NCI-H146 treated with DMSO at 0.1 percent for 48 hours (cell line): ENCODE measurements around the gene HUWE1.

Source experiments
- DNase-seq: peaks from one replicate; lab custom pipeline; 2025; ENCODE audit not compliant: unreplicated experiment; lab: John Stamatoyannopoulos, UW

Gene HUWE1

GRCh38 chrX:53621418-53621986 lies 65.0 kb downstream of the HUWE1 start:
- DNase-seq = no peak

DNA sequence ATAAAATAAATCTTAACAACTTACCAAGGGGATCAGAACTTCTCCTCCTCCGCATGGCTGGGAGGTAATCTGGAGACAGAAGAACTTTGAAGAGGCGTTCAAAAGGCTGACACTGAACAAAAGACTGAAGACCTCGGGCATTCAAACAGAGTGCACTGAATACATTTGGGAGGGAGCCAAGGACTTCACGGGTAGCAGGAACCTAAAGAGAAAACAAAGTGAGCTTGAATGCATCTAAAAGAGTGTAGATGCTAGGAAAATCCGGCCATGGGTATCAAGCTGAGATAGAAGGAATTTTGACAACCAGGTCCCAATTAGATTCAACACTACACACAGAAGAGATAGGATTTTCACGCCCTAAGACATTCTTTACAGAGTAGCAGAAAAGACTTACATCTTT lies 69.6 kb downstream of the HUWE1 start:
- DNase-seq = no peak

DNA sequence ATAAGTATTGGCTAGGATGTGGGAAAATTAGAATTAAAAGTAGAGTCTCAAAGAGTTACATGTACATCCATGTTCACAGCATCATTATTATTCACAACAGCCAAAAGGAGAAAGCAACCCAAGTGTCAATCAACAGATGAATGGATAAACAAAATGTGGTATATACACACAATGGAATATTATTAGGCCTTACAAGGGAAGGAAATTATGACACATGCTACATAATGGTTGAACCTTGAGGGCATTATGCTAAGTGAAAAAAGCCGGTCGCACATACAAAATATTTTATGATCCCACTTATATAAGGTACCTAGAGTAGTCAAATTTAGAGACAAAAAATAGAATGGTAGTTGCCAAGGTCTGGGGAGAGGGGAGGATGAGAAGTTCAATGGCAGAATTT lies 80.1 kb downstream of the HUWE1 start:
- no peak for DNase-seq

DNA sequence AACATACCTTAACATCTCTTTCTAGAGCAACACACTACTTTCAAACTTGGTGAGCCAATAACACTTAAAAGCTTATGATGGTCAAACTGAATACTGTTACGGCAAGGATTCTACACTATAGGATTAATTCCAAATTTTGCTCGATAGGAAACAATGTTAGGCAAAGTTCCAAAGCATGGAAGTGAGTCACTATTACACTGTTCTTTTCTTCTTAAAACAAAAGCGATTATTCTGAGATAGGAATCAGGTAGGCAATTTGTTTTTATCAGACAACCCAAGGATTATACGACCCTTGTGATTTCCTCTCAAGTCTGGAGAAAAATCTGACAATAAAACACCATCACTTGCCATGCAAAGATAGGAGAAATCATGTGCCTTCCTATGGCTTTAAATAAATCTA lies 81.5 kb downstream of the HUWE1 start:
- DNase-seq = no peak

GRCh38 chrX:53599781-53600396 lies 86.6 kb downstream of the HUWE1 start:
- no peak for DNase-seq

- no peak for DNase-seq
These were observed 88.3 kb downstream of the HUWE1 start for GRCh38 chrX:53598169-53598568.

DNA sequence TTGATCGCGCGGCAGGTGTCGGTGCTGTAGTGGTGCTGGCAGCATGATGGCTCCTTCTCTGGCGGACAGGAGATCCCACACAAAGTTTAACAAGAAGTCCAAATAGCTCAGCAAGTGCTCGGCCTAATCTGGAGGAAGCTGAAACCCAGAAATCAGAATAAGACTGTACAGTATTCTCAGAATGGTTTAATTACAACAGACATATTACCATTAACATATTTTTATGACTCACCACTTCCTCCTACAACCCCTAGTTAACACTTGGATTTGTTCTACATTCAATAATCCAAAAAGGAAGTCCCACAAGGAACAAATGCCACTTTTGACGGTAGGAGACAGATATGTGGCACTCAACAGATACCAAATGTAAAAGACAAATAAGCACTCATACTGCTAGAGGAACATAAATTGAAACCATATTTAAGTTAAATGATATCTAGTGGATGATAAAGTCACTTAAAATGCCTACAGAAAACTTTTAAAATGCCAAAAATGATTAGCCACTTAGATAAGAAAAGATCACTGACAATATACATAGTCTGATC lies 91.2 kb downstream of the HUWE1 start:
- no peak for DNase-seq

DNA sequence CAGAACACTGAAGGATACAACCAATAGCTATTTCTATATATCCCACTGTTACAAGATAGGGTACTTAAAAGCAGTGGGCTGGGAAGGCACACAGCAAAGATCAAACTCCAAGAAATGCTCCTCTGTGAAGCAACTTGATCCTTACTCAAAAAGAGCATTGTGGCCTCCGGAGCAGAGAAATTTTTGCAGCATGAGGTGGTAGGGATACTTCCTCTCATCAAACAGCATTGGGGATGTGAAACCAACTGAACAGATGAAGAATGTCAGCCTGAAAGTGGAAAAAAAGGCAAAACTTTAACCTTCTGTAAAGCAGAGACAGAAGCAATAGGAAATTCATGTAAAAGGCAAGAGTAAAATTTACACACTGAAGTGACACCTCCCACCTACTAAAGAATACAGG lies 92.2 kb downstream of the HUWE1 start:
- no peak for DNase-seq

DNA sequence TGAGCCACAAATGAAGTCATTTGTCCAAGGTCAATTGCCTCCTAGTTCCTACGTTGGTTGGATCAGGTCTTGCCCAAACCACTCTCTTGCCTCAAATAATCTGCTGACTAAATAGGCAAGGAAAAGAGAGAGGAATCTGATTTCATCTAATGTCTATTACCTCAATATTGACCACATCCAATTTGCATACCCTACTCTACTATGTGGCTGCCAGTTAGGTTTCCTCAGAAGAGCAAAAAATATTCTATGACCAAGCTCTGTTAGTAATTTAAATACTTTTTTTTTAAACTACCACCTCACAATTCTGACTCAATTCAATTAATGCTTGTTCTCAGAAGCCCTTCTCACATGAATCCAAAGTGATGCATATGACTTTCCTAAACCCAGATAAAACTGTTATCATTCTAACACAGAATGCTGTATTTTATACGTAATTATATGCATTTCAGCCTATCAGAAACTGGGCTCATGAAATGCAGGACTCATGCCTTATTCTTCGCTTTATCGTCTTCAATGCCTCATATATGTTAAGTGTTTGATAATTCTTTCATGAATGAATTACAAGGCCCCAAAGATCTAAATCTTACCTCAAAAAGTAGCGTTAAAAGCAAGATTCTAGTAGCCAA lies 98.6 kb downstream of the HUWE1 start:
- DNase-seq = no peak

DNA sequence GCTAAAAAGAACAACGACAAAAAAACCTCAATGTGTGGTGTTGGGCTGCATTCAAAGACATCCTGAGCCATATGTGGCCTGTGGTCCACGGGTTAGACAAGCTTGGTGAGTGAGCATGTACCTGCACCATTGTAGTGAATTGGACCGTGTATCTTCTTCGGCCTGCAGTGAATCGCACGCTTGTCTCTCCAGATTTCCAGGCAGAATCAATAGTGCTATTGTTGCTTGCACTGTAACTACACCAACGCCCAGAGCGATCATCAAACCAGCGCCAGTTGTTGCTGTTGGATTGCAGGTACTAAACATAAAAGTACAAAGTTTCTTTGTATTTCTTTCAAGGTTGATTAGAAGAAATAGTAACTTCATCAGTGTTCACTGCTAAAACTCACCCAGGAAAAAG lies 101.6 kb downstream of the HUWE1 start:
- DNase-seq = no peak

- DNase-seq = no peak
These were observed 102.9 kb downstream of the HUWE1 start for GRCh38 chrX:53583571-53583970.

- no peak for DNase-seq
These were observed 105.6 kb downstream of the HUWE1 start for GRCh38 chrX:53580742-53581504.

GRCh38 chrX:53571494-53571893 lies 115.0 kb downstream of the HUWE1 start:
- no peak for DNase-seq

- no peak for DNase-seq
These were observed 123.2 kb downstream of the HUWE1 start for GRCh38 chrX:53563324-53563723.

- no peak for DNase-seq
These were observed 124.6 kb downstream of the HUWE1 start for GRCh38 chrX:53561912-53562311.

DNA sequence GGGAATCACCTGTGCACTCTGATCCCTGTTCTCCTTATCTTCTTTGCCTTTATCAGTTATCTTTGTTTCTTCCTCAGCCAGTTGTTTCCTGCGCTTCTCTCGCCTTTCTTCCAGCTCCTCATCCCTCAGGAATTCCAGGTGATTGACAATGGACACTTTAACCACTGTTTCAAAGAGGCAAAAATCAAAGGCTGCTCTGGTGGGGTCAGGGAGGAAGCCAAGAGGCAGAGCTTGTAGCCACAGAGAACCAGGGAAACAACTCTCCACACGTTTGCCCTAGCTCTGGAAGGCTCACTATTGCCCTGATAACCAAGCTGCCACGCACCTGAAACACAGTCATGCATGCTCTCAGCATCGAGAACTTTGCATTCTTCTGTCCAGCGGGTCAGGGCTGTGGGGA lies 127.9 kb downstream of the HUWE1 start:
- DNase-seq = no peak

- no peak for DNase-seq
These were observed 129.7 kb downstream of the HUWE1 start for GRCh38 chrX:53556868-53557267.

GRCh38 chrX:53550756-53551463 lies 135.6 kb downstream of the HUWE1 start:
- no peak for DNase-seq

GRCh38 chrX:53547668-53548067 lies 138.9 kb downstream of the HUWE1 start:
- no peak for DNase-seq

DNA sequence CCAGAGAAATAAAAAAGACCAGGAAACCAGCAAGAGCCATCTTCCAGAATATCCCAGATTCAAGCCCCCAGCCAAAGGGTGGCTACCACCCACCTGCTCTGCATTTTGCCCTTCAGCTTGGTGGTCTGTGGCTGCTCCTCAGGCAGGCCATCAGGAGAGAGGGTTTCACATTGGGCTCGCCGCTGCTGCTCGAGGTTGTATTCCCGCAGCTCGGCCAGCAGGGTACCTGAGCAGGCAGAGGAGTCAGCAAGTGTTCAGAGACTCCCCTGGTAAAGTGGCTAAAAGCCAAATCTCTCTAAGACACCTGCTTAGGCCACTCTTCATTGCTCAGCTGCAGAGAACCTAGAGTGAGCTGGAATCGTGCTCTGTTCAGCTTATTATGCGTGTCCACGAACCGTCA lies 141.6 kb downstream of the HUWE1 start:
- no peak for DNase-seq

DNA sequence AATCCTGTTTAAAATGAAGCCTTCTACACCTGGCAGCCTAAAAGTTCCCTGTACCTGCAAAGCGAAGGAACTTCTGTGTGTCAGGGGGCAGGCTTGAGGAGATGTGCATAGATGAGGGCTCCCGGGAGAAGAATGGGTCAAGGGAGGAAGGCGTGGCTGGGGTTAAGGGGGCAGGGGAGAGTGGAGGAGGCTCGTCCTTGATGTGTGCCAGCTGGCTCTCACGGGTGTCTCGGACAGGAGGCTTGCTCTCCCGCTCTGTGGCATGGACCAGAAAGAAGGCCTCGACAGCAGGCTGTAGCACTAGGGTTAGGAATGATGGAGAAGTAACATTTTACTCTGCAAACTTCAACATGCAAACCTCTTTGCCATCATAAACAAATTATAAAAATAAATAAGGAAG lies 147.7 kb downstream of the HUWE1 start:
- DNase-seq = no peak
